Fibroblast of mammary gland (primary cell): ENCODE data around the gene DHRSX.

Experiments used
- DNase-seq: peaks from one replicate; pipeline ENCODE4 v3.0.0-alpha.2; 2010; ENCODE audit warnings: low read depth
- H3K4me3 ChIP-seq: 2 replicates; pipeline ENCODE4 v1.5.1; 2011; ENCODE audit warnings: low read depth, mild to moderate bottlenecking, low read length, moderate library complexity; ENCODE audit not compliant: control insufficient read depth
- TF ChIP-seq, protein P1 (sequence below): conservative IDR thresholded peaks from 2 replicates; pipeline ENCODE4 v1.5.1; 2011; ENCODE audit warnings: low read depth, low read length, inconsistent platforms; ENCODE audit not compliant: control insufficient read depth, insufficient read depth

The DHRSX gene

DNA sequence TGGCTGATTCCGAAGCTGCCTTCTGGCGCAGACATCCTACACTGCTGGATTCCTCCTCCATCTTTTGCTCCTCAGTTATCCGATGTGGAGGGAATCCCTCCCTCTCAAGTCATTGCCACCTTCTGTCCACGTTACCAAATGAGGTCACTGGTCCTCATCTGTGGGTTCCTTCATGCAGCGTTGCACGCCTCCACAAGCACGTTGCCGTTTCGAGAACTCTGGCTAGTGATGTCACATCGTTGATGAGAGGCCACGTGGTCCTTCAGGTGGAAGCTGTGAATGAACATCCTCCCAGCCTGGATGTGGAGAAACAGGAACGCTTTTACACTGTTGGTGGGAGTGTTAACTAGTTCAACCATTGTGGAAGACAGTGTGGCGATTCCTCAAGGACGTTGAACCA is 323.2 kb downstream of the DHRSX start:
- DNase-seq = no peak
- no peak overlapping the region for H3K4me3 ChIP-seq
- TF ChIP-seq, protein P1, sequence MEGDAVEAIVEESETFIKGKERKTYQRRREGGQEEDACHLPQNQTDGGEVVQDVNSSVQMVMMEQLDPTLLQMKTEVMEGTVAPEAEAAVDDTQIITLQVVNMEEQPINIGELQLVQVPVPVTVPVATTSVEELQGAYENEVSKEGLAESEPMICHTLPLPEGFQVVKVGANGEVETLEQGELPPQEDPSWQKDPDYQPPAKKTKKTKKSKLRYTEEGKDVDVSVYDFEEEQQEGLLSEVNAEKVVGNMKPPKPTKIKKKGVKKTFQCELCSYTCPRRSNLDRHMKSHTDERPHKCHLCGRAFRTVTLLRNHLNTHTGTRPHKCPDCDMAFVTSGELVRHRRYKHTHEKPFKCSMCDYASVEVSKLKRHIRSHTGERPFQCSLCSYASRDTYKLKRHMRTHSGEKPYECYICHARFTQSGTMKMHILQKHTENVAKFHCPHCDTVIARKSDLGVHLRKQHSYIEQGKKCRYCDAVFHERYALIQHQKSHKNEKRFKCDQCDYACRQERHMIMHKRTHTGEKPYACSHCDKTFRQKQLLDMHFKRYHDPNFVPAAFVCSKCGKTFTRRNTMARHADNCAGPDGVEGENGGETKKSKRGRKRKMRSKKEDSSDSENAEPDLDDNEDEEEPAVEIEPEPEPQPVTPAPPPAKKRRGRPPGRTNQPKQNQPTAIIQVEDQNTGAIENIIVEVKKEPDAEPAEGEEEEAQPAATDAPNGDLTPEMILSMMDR = no peak

DNA sequence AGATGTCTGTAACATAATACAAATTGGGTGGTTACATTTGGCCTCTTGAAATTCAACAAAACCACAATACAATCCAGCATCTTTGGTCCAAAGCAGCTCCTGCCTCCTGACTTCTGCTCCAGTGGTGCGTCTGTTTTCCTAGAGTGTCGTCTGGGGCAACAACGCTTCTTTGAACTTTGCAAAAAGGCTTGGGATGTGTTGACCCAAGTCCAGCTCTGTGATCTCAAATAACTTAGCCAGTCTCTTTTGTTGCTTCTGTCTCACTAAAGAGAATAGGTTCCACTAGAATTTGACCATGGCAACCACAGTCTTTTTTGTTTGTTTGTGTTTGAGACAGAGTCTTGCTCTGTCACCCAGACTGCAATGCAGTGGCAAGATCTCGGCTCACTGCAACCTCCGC is 324.0 kb downstream of the DHRSX start:
- H3K4me3 ChIP-seq = no peak overlapping the region
- no peak for DNase-seq
- TF ChIP-seq, protein P1 = no peak

- H3K4me3 ChIP-seq = no peak overlapping the region
- no peak for DNase-seq
- TF ChIP-seq, protein P1 = no peak
Observed at GRCh38 chrX:2176274-2176673, 324.5 kb downstream of the DHRSX start.

DNA sequence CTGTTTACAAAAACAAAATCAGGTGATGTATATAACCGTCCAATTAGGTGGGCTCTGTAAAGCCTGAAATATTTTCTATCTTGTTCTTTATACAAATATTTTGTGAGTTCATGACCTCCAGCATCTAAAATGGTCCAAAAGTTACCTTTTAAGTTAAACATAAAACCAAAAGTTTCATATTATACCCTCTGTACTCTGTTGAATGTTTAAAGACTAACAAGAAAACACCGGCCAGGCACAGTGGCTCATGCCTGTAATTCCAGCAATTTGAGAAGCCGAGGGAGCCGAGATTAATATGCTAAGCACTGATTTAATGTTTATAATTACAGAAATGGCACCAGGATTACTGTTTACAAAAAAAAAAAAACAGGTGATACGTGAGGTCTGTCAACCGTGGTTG is 328.4 kb downstream of the DHRSX start:
- no peak for DNase-seq
- TF ChIP-seq, protein P1 = no peak
- no peak overlapping the region for H3K4me3 ChIP-seq
